ENCODE data around the gene NXPH1.

Gene NXPH1

DNA sequence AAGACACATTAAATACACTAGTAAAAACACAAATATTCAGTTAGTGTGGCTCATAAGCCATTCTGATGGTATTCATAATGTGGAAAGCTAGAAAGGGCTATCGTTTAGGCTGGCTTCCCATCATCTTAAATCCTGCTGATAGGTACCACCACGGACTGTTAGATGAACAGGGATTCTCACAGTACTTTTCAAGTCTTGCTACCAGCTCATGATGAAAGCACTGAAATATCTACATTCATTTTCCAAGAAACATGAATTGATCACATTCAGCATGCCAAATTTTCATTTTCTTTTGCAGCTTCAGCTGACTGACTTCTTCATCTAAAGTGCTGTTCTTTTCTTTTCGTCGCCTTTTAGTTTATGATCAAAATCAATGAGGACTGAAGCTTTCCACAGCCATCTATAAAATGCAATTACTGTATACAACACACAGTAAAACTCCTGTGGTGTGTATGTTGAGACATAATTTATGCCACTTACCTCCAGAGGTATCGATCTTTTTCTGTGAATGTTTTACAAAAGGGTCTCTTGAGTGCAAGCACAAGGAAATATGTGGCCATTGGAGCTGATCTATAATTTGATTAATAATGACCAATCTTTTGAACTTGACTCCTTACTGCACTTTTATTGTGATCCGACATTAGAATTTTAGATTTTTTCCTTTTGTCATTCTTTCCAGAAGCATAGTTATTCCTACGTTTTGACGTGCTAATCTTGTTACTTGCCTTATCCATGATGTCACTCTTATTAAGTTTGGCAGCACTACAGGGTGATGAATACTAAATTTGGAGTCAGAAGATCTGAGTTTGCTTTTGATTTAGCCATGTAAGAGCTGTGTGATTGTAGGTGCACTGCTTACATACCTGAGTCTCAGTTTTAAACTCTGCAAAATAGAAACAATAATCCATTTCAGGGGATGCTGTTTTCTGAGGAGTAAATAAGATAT is 58.4 kb downstream of the NXPH1 start:
- H3K4me1 Mint-ChIP-seq (ENCODE audit: low read depth in 2 of 2) = no peaks in the 10 kb centered on the region
- no peaks in the 10 kb centered on the region for H3K36me3 Mint-ChIP-seq (ENCODE audit: insufficient read depth)
- no peaks in the 10 kb centered on the region for H3K27me3 Mint-ChIP-seq
- DNase-seq (no peak), ATAC-seq (replicated peaks) (no peak)
- H3K9me3 Mint-ChIP-seq = peaks cover 2 to 6% of the 10 kb centered on the region in 2 donors
- no peak overlapping the region for H3K4me3 Mint-ChIP-seq
- no peak overlapping the region for H3K27ac Mint-ChIP-seq

DNA sequence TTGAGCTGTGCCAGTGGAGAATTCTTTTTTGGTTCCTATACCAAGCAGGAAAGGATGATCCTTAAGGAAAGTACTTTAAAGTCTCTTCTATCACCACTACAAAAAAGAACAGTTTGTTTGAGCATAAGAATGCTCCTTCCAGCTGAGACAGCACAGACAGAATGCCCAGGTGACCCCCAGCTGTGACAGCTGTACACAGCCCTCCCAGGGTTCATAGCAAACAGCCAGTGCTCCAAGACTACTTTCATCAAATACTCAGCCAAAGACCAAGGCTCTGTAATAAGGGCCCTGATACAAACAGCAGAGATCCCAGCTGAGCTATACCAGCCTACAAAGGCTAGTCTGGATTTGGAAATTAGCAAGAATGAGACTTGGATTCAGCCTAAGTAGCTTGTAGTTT is 65.7 kb downstream of the NXPH1 start:
- peaks cover 0 to 7% of the 10 kb centered on the region in 2 donors for H3K27me3 Mint-ChIP-seq

DNA sequence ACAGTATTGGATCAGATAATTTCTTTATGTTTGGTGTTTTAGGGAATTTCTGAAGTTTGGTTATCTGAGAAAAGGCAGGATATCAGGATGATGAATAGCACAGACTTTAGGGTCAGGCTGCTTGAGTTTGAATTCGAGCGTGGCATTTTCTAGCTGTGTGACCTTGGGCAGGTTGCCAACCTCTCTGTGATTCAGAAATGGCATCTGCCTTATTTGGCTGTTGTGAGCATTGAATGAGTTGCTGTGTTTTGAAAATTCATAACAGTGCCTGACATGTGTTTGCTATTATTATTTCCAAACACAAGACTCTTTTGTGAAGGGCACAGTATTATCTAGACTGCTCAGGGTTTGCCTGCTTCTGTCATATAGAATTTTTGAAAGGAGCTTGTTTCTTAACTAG is 66.9 kb downstream of the NXPH1 start:
- no peak overlapping the region for H3K27ac Mint-ChIP-seq
- H3K27me3 Mint-ChIP-seq = peaks cover 0 to 7% of the 10 kb centered on the region in 2 donors
- no peaks in the 10 kb centered on the region for H3K4me1 Mint-ChIP-seq (ENCODE audit: low read depth in 2 of 2)
- H3K36me3 Mint-ChIP-seq (ENCODE audit: insufficient read depth) = no peaks in the 10 kb centered on the region
- ATAC-seq (replicated peaks) = no peak
- no peak overlapping the region for H3K4me3 Mint-ChIP-seq
- H3K9me3 Mint-ChIP-seq = peaks cover 1 to 8% of the 10 kb centered on the region in 2 donors
- DNase-seq = no peak

More for the DNA sequence above, 65.7 kb downstream of the NXPH1 start:
- H3K4me1 Mint-ChIP-seq (ENCODE audit: low read depth in 2 of 2) = no peaks in the 10 kb centered on the region
- H3K27ac Mint-ChIP-seq = no peak overlapping the region
- no peaks in the 10 kb centered on the region for H3K36me3 Mint-ChIP-seq (ENCODE audit: insufficient read depth)
- peaks cover 1 to 8% of the 10 kb centered on the region in 2 donors for H3K9me3 Mint-ChIP-seq
- DNase-seq = no peak
- ATAC-seq (replicated peaks) = no peak
- no peak overlapping the region for H3K4me3 Mint-ChIP-seq

DNA sequence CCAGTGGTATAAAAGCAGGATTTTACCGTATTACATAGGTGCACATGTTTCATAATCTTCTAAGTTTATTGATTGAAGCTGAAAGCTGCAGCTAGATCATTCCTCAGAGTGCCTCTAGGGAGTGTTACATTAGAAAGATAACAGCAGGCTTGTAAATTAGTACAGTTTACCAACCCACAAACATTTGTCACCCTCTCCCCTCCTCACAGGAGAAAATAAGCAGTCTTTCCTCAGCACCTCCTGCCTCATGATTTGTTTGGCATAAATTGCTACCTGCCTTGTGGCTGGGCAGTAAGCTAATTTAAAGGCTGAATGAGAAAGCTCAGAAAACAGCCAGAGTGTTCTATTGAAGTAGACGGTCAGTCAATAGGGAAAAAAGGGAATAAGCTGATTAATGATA is 74.2 kb downstream of the NXPH1 start:
- Mint-ChIP-seq H3K4me3 (no peak overlapping the region), H3K27me3 (no peaks in the 10 kb centered on the region), H3K36me3 (ENCODE audit: insufficient read depth) (no peaks in the 10 kb centered on the region), H3K4me1 (ENCODE audit: low read depth in 2 of 2) (no peaks in the 10 kb centered on the region), H3K27ac (no peak overlapping the region), H3K9me3 (peaks cover 0 to 8% of the 10 kb centered on the region in 2 donors)
- no peak for DNase-seq
- ATAC-seq (replicated peaks) = no peak

DNA sequence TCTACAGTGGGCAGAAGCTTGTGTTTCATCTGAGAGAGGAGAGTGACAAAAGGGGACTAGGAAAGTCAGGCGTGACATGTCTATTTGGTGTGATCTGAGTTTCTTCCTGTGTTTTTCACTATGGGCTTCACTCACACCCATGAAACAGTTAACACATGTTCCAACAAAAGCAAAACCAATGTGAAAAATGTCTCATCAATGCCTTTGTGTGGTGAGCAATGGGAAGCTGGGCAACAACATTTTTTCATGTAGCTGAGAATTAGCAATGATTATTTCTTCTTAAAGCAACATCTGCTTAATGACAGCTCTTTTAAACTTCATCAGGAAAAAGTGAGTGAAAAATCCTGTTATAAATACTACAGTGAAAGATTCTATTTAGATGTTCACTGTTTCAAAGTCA is 76.2 kb downstream of the NXPH1 start:
- H3K4me1 Mint-ChIP-seq (ENCODE audit: low read depth in 2 of 2) = no peaks in the 10 kb centered on the region
- no peaks in the 10 kb centered on the region for H3K36me3 Mint-ChIP-seq (ENCODE audit: insufficient read depth)
- no peaks in the 10 kb centered on the region for H3K27me3 Mint-ChIP-seq
- ATAC-seq (replicated peaks) (no peak), DNase-seq (no peak)
- H3K4me3 Mint-ChIP-seq = no peak overlapping the region
- H3K27ac Mint-ChIP-seq = no peak overlapping the region
- H3K9me3 Mint-ChIP-seq = no peaks in the 10 kb centered on the region

DNA sequence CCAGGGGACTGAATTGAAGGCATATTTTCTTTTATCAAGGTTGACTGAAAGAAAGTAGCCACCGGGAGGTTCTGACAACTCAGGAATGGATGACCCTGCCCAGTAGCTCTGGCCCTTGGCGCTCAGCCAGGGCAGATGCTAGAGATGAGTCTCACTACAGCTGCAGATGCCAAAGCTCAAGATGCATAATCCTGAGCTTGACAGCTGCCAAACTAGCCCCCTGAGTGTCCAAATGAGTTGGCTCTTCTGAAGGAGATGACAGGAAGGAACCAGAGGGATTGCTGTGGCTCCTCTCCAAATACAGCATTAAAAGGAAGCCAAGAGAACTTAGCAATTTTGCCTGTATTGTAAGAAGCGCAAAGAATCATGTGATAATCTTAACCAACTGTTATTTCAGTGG is 78.4 kb downstream of the NXPH1 start:
- Mint-ChIP-seq H3K36me3 (ENCODE audit: insufficient read depth) (no peaks in the 10 kb centered on the region), H3K27me3 (no peaks in the 10 kb centered on the region)

DNA sequence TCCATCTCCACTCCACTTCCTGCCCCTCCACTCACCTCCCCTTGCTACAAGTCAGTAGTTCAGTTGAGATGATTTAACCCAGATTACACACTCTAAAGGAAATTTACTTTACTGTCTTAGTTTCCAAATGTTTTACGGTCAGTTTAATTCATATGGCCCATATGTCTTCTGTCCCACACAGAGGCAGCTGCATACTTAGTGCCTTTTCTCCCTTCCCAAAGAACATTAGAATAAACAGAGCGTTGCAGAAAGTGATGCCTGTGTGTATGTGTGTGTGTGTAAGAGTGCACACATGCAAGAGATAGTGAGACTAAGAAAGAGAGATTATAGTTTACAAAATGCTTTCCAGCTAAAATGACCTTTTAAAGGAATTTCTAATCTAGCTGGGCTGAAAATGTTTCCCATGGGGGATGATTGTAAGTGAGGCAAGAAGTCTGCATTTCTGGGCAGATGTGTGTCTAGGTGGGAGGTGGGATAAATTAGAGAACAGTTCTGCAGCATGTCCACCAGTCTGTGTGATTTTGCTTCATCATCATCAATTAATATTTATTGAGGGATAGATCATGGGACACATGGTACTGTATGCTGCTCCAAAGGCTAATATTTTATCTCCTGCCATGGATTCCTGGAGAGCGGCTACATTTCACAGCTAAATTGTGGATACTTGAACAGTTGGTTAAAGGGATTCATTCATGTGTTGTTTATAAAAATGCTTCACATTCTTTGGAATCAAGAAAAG is 81.5 kb downstream of the NXPH1 start:
- H3K4me3 Mint-ChIP-seq = no peak overlapping the region
- no peaks in the 10 kb centered on the region for H3K36me3 Mint-ChIP-seq (ENCODE audit: insufficient read depth)
- DNase-seq (no peak), ATAC-seq (replicated peaks) (no peak)
- H3K27me3 Mint-ChIP-seq = no peaks in the 10 kb centered on the region
- H3K9me3 Mint-ChIP-seq = no peaks in the 10 kb centered on the region
- H3K27ac Mint-ChIP-seq = no peak overlapping the region
- no peaks in the 10 kb centered on the region for H3K4me1 Mint-ChIP-seq (ENCODE audit: low read depth in 2 of 2)

More for the DNA sequence above, 78.4 kb downstream of the NXPH1 start:
- Mint-ChIP-seq H3K4me3 (no peak overlapping the region), H3K9me3 (no peaks in the 10 kb centered on the region), H3K4me1 (ENCODE audit: low read depth in 2 of 2) (no peaks in the 10 kb centered on the region), H3K27ac (no peak overlapping the region)
- ATAC-seq (replicated peaks) = no peak
- DNase-seq = no peak

DNA sequence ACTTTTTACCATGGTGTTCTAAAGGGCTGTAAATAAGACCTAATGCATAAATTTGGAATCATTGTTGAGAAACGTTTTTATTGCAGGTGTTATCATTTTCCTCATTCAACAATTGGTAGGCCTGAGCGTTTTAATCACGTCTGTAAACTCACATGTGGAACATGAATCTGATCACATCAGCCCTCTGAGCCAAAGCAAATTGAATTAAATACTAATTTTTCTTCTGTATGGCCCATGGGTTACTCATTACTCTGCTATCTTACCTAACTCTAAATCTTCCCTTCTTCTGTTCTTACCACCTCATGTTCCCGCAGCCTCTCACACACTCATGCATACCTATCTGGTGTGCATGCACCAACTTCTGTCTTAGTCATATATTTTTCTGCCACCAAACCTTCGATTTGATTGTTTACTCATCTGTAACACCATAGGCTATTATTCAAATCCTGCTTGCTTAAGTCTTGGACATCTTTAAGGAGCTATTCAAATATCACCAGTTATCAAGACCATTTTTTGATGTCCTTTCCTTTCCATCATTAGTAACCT is 82.3 kb downstream of the NXPH1 start:
- ATAC-seq (replicated peaks) (no peak), DNase-seq (no peak)
- Mint-ChIP-seq H3K4me3 (no peak overlapping the region), H3K4me1 (ENCODE audit: low read depth in 2 of 2) (no peaks in the 10 kb centered on the region), H3K27me3 (no peaks in the 10 kb centered on the region), H3K27ac (no peak overlapping the region), H3K9me3 (no peaks in the 10 kb centered on the region), H3K36me3 (ENCODE audit: insufficient read depth) (no peaks in the 10 kb centered on the region)

DNA sequence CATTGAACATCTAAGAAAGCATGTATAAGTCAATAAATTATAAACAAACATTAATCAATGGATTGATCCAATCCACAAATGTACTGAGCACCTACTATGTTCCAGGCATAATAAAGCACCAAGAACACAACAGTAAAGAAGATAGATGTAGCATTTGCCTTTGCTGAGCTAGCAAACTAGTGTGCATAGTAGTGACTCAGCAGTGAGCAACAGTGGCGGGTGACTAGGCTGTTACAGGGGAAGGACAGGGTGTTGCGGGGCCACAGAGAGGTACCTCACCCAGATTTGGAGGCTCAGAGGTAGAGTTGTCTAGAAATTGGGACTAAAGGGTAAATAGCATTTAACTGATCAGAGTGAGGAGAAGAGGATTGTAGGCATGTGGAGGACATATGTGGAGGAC is 83.6 kb downstream of the NXPH1 start:
- no peak for ATAC-seq (replicated peaks)
- Mint-ChIP-seq H3K4me3 (no peak overlapping the region), H3K27me3 (no peaks in the 10 kb centered on the region), H3K9me3 (peaks cover 0 to 5% of the 10 kb centered on the region in 2 donors), H3K27ac (no peak overlapping the region), H3K36me3 (ENCODE audit: insufficient read depth) (no peaks in the 10 kb centered on the region), H3K4me1 (ENCODE audit: low read depth in 2 of 2) (no peaks in the 10 kb centered on the region)
- DNase-seq = no peak

DNA sequence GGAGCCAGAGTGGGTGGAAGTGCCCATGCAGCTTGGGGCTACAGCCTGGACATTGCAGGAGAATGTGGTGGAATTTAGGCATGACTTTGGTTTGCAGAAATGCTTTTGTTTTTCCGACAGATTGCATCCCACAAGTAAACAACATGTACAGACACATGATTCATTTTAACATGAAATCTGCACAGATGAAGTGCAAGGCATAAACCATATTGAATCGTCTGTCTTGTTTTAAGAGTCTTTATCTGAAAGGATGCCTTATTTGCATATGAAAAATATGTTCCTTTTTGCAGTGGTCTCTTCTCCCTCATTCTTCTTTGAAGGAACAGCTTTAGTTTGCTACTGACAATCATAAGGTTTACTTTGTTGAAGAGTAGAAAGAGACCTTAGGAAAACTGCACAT is 94.9 kb downstream of the NXPH1 start:
- ATAC-seq (replicated peaks) (no peak), DNase-seq (no peak)
- Mint-ChIP-seq H3K4me1 (ENCODE audit: low read depth in 2 of 2) (no peaks in the 10 kb centered on the region), H3K4me3 (no peak overlapping the region), H3K27me3 (no peaks in the 10 kb centered on the region), H3K27ac (no peak overlapping the region), H3K9me3 (peaks cover 9 to 19% of the 10 kb centered on the region in 2 donors), H3K36me3 (ENCODE audit: insufficient read depth) (no peaks in the 10 kb centered on the region)

DNA sequence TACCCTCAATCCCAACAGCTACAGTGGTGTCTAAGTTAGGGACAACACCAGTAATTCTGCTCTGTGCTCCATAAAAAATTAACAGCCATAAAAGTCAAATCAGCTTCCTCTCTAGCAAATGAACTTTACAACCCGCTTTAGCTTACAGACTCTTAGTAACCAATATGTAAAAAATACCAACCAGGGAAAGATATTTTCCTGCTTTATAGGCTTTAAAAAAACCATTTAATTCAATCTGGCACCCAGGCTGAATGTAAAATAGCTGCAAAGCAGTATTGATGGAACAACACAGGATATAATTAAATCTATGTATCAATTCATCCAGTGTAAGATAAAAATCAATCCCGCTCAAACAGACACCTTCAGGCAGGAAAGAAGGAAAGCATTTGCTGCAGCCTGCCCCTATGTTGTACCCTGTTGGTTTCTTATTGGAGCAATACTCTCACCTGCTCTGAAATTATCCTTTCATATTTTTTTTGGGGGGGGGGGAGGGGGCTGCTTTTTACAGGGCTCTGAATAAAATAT is 98.6 kb downstream of the NXPH1 start:
- no peaks in the 10 kb centered on the region for H3K27me3 Mint-ChIP-seq
- H3K4me1 Mint-ChIP-seq (ENCODE audit: low read depth in 2 of 2) = no peaks in the 10 kb centered on the region
- DNase-seq (no peak), ATAC-seq (replicated peaks) (no peak)
- no peaks in the 10 kb centered on the region for H3K36me3 Mint-ChIP-seq (ENCODE audit: insufficient read depth)
- no peak overlapping the region for H3K27ac Mint-ChIP-seq
- peaks cover 4 to 14% of the 10 kb centered on the region in 2 donors for H3K9me3 Mint-ChIP-seq
- H3K4me3 Mint-ChIP-seq = no peak overlapping the region

DNA sequence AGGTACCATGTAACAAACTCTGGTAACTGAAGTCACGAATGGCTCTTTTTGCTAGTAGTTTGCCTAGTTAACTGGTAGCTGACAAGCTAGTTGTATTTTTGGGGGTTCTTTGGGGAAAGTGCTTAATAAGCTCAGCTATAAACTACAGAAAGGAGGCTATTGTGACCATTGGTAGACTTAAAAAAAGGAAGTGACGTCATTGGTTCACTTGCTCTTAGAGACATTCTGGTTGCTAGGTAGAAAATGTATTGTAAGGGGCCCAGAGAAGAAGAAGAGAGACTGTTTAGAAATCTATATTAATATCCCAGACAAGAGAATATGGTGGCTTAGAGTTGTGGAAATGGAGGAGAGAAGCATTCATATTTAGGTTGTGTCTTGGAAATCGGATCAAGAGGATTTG is 103.0 kb downstream of the NXPH1 start:
- Mint-ChIP-seq H3K4me3 (no peak overlapping the region), H3K4me1 (ENCODE audit: low read depth in 2 of 2) (no peaks in the 10 kb centered on the region), H3K27ac (no peak overlapping the region), H3K36me3 (ENCODE audit: insufficient read depth) (no peaks in the 10 kb centered on the region), H3K27me3 (no peaks in the 10 kb centered on the region), H3K9me3 (peaks cover 5 to 12% of the 10 kb centered on the region in 2 donors)
- no peak for ATAC-seq (replicated peaks)
- DNase-seq = no peak

DNA sequence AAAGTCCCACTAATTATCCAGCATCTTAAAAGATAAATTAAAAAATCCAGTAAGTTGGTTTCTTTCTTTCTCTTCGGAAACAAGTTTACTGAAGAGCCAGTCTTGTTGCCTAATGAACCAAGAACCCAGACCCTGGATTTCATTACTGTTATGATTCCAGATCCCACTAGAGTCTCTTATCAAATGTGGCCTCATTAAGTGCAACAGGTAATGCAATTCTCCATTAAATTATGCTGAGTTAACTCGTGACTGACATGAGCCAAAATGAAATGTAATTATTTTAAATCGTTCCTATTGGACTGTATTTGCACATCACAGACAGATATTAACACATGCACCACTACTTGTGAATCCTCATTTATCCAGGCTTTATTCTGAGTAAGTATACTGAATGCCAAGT is 115.6 kb downstream of the NXPH1 start:
- no peaks in the 10 kb centered on the region for H3K27me3 Mint-ChIP-seq
- no peaks in the 10 kb centered on the region for H3K4me1 Mint-ChIP-seq (ENCODE audit: low read depth in 2 of 2)
- no peaks in the 10 kb centered on the region for H3K36me3 Mint-ChIP-seq (ENCODE audit: insufficient read depth)
- peaks cover 0 to 2% of the 10 kb centered on the region in 2 donors for H3K9me3 Mint-ChIP-seq
- DNase-seq = no peak
- no peak overlapping the region for H3K27ac Mint-ChIP-seq
- no peak overlapping the region for H3K4me3 Mint-ChIP-seq
- ATAC-seq (replicated peaks) = no peak
